Measurements from ENCODE around the gene ZNF219.
A peak's percentile ranks its signal among the peaks of the same experiment; 100 is the strongest.

The ZNF219 gene

GRCh38 chr14:21060614-21061346, 37.7 kb downstream of the ZNF219 start:
- no peak for FAIRE-seq
- no peak for DNase-seq (ENCODE audit: insufficient read length, low spot score)
- TF ChIP-seq PAX5 (IDR thresholded peaks at IDR 0.05; ENCODE audit: insufficient read depth, low read length, severe bottlenecking) (no peak), POLR2AphosphoS5 (IDR thresholded peaks at IDR 0.05; ENCODE audit: low read depth, low read length) (no peak), POLR2A (IDR thresholded peaks at IDR 0.05; ENCODE audit: low read depth, low read length) (no peak), TAF1 (IDR thresholded peaks at IDR 0.05; ENCODE audit: low read depth, low read length) (no peak)

GRCh38 chr14:21059842-21060613, 38.4 kb downstream of the ZNF219 start:
- DNase-seq (ENCODE audit: insufficient read length, low spot score) = no peak
- FAIRE-seq = no peak
- TF ChIP-seq POLR2AphosphoS5 (IDR thresholded peaks at IDR 0.05; ENCODE audit: low read depth, low read length) = no peak
- TF ChIP-seq TAF1 (IDR thresholded peaks at IDR 0.05; ENCODE audit: low read depth, low read length) = no peak
- TF ChIP-seq PAX5 (IDR thresholded peaks at IDR 0.05; ENCODE audit: insufficient read depth, low read length, severe bottlenecking) = no peak

- FAIRE-seq (no peak), DNase-seq (ENCODE audit: insufficient read length, low spot score) (no peak)
- TF ChIP-seq SPI1 (IDR thresholded peaks at IDR 0.05; ENCODE audit: low read depth, low read length) = no peak
- no peak for TF ChIP-seq PAX5 (IDR thresholded peaks at IDR 0.05; ENCODE audit: insufficient read depth, low read length, severe bottlenecking)
- no peak for TF ChIP-seq POLR2A (IDR thresholded peaks at IDR 0.05; ENCODE audit: low read depth, low read length)
- no peak for TF ChIP-seq TAF1 (IDR thresholded peaks at IDR 0.05; ENCODE audit: low read depth, low read length)
- no peak for TF ChIP-seq POU2F2 (IDR thresholded peaks at IDR 0.05; ENCODE audit: low read depth, low read length)
Measured at GRCh38 chr14:21058903-21059302, 39.6 kb downstream of the ZNF219 start.

GRCh38 chr14:21057803-21058675, 40.4 kb downstream of the ZNF219 start, which contains the start of gene RNASE8:
TSS of gene RNASE8 (plus strand) at chr14:21057822. CDS start at chr14:21057893, 71 bp downstream.
- no peak for FAIRE-seq
- no peak for DNase-seq (ENCODE audit: insufficient read length, low spot score)
- TF ChIP-seq POLR2A (IDR thresholded peaks at IDR 0.05; ENCODE audit: low read depth, low read length) = no peak
- no peak for TF ChIP-seq POLR2AphosphoS5 (IDR thresholded peaks at IDR 0.05; ENCODE audit: low read depth, low read length)
- no peak for TF ChIP-seq PAX5 (IDR thresholded peaks at IDR 0.05; ENCODE audit: insufficient read depth, low read length, severe bottlenecking)
- no peak for TF ChIP-seq POU2F2 (IDR thresholded peaks at IDR 0.05; ENCODE audit: low read depth, low read length)
- TF ChIP-seq TAF1 (IDR thresholded peaks at IDR 0.05; ENCODE audit: low read depth, low read length) = no peak
- no peak for TF ChIP-seq SPI1 (IDR thresholded peaks at IDR 0.05; ENCODE audit: low read depth, low read length)

- DNase-seq (ENCODE audit: insufficient read length, low spot score) (no peak), FAIRE-seq (no peak)
- no peak for TF ChIP-seq PAX5 (IDR thresholded peaks at IDR 0.05; ENCODE audit: insufficient read depth, low read length, severe bottlenecking)
- no peak for TF ChIP-seq POLR2AphosphoS5 (IDR thresholded peaks at IDR 0.05; ENCODE audit: low read depth, low read length)
- TF ChIP-seq SPI1 (IDR thresholded peaks at IDR 0.05; ENCODE audit: low read depth, low read length) = no peak
- no peak for TF ChIP-seq POU2F2 (IDR thresholded peaks at IDR 0.05; ENCODE audit: low read depth, low read length)
- TF ChIP-seq TAF1 (IDR thresholded peaks at IDR 0.05; ENCODE audit: low read depth, low read length) = no peak
- no peak for TF ChIP-seq POLR2A (IDR thresholded peaks at IDR 0.05; ENCODE audit: low read depth, low read length)
Measured at GRCh38 chr14:21056520-21057163, 41.8 kb downstream of the ZNF219 start.

GRCh38 chr14:21055432-21056117, 42.9 kb downstream of the ZNF219 start:
- TF ChIP-seq POLR2AphosphoS5 (IDR thresholded peaks at IDR 0.05; ENCODE audit: low read depth, low read length) = no peak
- TF ChIP-seq POLR2A (IDR thresholded peaks at IDR 0.05; ENCODE audit: low read depth, low read length) = no peak
- TF ChIP-seq POU2F2 (IDR thresholded peaks at IDR 0.05; ENCODE audit: low read depth, low read length) = no peak
- no peak for TF ChIP-seq TAF1 (IDR thresholded peaks at IDR 0.05; ENCODE audit: low read depth, low read length)
- no peak for TF ChIP-seq PAX5 (IDR thresholded peaks at IDR 0.05; ENCODE audit: insufficient read depth, low read length, severe bottlenecking)
- TF ChIP-seq SPI1 (IDR thresholded peaks at IDR 0.05; ENCODE audit: low read depth, low read length) = no peak
- DNase-seq (ENCODE audit: insufficient read length, low spot score) (no peak), FAIRE-seq (no peak)

- no peak for TF ChIP-seq SPI1 (IDR thresholded peaks at IDR 0.05; ENCODE audit: low read depth, low read length)
- no peak for TF ChIP-seq POLR2A (IDR thresholded peaks at IDR 0.05; ENCODE audit: low read depth, low read length)
- no peak for TF ChIP-seq POU2F2 (IDR thresholded peaks at IDR 0.05; ENCODE audit: low read depth, low read length)
- TF ChIP-seq TAF1 (IDR thresholded peaks at IDR 0.05; ENCODE audit: low read depth, low read length) = no peak
- TF ChIP-seq POLR2AphosphoS5 (IDR thresholded peaks at IDR 0.05; ENCODE audit: low read depth, low read length) = no peak
- no peak for TF ChIP-seq PAX5 (IDR thresholded peaks at IDR 0.05; ENCODE audit: insufficient read depth, low read length, severe bottlenecking)
- DNase-seq (ENCODE audit: insufficient read length, low spot score) (no peak), FAIRE-seq (no peak)
Measured at GRCh38 chr14:21054768-21055145, 43.7 kb downstream of the ZNF219 start.

- DNase-seq (ENCODE audit: insufficient read length, low spot score) = no peak
- TF ChIP-seq POLR2A (IDR thresholded peaks at IDR 0.05; ENCODE audit: low read depth, low read length) = no peak
- TF ChIP-seq SPI1 (IDR thresholded peaks at IDR 0.05; ENCODE audit: low read depth, low read length) = no peak
- no peak for TF ChIP-seq POU2F2 (IDR thresholded peaks at IDR 0.05; ENCODE audit: low read depth, low read length)
- no peak for TF ChIP-seq TAF1 (IDR thresholded peaks at IDR 0.05; ENCODE audit: low read depth, low read length)
- no peak for TF ChIP-seq PAX5 (IDR thresholded peaks at IDR 0.05; ENCODE audit: insufficient read depth, low read length, severe bottlenecking)
- no peak for TF ChIP-seq POLR2AphosphoS5 (IDR thresholded peaks at IDR 0.05; ENCODE audit: low read depth, low read length)
- FAIRE-seq = peak; percentile 26
Measured at GRCh38 chr14:21054123-21054767, 44.2 kb downstream of the ZNF219 start.
